GM12801 (cell line): ENCODE results near the gene CHST15.

ENCODE experiments used
- CTCF ChIP-seq: IDR thresholded peaks from one replicate; pipeline ENCODE4 v1.5.1; 2011; ENCODE audit warnings: control low read depth; ENCODE audit not compliant: insufficient read length; ENCODE audit errors: extremely low read depth

Gene CHST15

GRCh38 chr10:124105045-124105444, 11.6 kb upstream of the CHST15 start:
- no peak for TF ChIP-seq CTCF

GRCh38 chr10:124104011-124104627, 10.7 kb upstream of the CHST15 start:
- no peak for TF ChIP-seq CTCF

GRCh38 chr10:124101351-124101750, 8.0 kb upstream of the CHST15 start:
- no peak for TF ChIP-seq CTCF

GRCh38 chr10:124100124-124100523, 6.7 kb upstream of the CHST15 start:
- no peak for TF ChIP-seq CTCF

- TF ChIP-seq CTCF = no peak
Observed at GRCh38 chr10:124099604-124100003, 6.2 kb upstream of the CHST15 start.

- no peak for TF ChIP-seq CTCF
Observed at GRCh38 chr10:124098575-124098974, 5.2 kb upstream of the CHST15 start.

- TF ChIP-seq CTCF = no peak
Observed at GRCh38 chr10:124097883-124098282, 4.5 kb upstream of the CHST15 start.
